SJCRH30 (cell line): ENCODE data around the gene LSM2. TPM values are rescaled to one million over a fixed set of nuclear protein-coding genes. Genes with fewer than 3 reads are reported as not detected.
"Not testable (repeated sequence)": the region's sequence is repeated elsewhere in the genome, so short reads cannot be mapped to it uniquely, and the experiment has no call there.

Source experiments
- DNase-seq, 2 experiments: peaks; one replicate each; pipeline ENCODE4 v3.0.0-alpha.2; 2015 to 2020
- H3K27ac ChIP-seq: fragments of 250-450 bp; sonication (Bioruptor Pico); 2 replicates; pipeline ENCODE4 v1.5.1; 2020; ENCODE audit warnings: mild to moderate bottlenecking, moderate library complexity
- H3K27me3 ChIP-seq: fragments of 250-450 bp; sonication (Bioruptor Pico); 2 replicates; pipeline ENCODE4 v1.5.1; 2020; ENCODE audit warnings: mild to moderate bottlenecking, moderate library complexity
- H3K36me3 ChIP-seq: fragments of 250-450 bp; sonication (Bioruptor Pico); 2 replicates; pipeline ENCODE4 v1.5.1; 2020; ENCODE audit warnings: mild to moderate bottlenecking, moderate library complexity
- H3K4me1 ChIP-seq: fragments of 250-450 bp; sonication (Bioruptor Pico); 2 replicates; pipeline ENCODE4 v1.5.1; 2020; ENCODE audit warnings: mild to moderate bottlenecking, moderate library complexity
- H3K4me3 ChIP-seq: fragments of 250-450 bp; sonication (Bioruptor Pico); 2 replicates; pipeline ENCODE4 v1.5.1; 2020; ENCODE audit warnings: mild to moderate bottlenecking, moderate library complexity
- H3K9me3 ChIP-seq: fragments of 250-450 bp; sonication (Bioruptor Pico); replicated peaks from 2 replicates; pipeline ENCODE4 v1.5.1; 2020; ENCODE audit warnings: mild to moderate bottlenecking, moderate library complexity
- total RNA-seq: library from RNA; depleted of rRNA; stranded (reverse); fragments of >200 nt; shearing (Covaris generic); gene quantifications from 2 replicates; pipeline ENCODE4 v1.2.3, GENCODE V29; 2014

LSM2 gene
- total RNA-seq, 1 experiment from 2014 or later, result 90.1 TPM

DNA sequence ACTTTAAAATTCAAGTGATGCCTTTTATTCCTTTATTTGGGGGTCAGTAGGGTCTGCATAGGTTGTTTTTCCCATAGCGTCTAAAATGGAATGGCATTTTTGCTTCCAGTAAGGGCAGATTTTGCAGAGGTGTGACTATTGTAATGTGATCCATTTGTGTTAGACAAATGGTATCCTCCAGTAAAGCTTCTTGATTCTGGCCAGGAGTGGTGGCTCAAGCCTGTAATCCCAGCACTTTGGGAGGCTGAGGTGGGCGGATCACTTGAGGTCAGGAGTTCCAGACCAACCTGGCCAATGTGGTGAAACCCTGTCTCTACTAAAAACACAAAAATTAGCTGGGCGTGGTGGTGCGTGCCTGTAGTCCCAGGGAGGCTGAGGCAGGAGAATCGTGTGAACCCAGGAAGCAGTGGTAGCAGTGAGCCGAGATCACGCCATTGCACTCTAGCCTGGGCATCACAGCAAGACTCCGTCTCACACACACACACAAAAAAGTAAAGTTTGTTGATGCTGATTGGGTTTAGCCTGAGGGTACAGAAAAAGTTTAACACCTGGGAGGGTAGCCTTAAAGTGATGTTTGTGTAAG, 11.3 kb upstream of the LSM2 start:
- DNase-seq, H3K9me3 ChIP-seq, H3K4me1 ChIP-seq, H3K27ac ChIP-seq, H3K4me3 ChIP-seq, H3K36me3 ChIP-seq, H3K27me3 ChIP-seq: not testable (repeated sequence)

DNA sequence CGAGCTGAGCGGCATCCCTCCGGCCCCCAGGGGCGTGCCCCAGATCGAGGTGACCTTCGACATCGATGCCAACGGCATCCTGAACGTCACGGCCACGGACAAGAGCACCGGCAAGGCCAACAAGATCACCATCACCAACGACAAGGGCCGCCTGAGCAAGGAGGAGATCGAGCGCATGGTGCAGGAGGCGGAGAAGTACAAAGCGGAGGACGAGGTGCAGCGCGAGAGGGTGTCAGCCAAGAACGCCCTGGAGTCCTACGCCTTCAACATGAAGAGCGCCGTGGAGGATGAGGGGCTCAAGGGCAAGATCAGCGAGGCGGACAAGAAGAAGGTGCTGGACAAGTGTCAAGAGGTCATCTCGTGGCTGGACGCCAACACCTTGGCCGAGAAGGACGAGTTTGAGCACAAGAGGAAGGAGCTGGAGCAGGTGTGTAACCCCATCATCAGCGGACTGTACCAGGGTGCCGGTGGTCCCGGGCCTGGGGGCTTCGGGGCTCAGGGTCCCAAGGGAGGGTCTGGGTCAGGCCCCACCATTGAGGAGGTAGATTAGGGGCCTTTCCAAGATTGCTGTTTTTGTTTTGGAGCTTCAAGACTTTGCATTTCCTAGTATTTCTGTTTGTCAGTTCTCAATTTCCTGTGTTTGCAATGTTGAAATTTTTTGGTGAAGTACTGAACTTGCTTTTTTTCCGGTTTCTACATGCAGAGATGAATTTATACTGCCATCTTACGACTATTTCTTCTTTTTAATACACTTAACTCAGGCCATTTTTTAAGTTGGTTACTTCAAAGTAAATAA, 10.6 kb upstream of the LSM2 start:
- not testable (repeated sequence) for H3K27ac ChIP-seq, H3K9me3 ChIP-seq, H3K4me1 ChIP-seq, DNase-seq, H3K4me3 ChIP-seq, H3K36me3 ChIP-seq, H3K27me3 ChIP-seq

- no peaks in the 10 kb centered on the region for H3K36me3 ChIP-seq
- H3K4me1 ChIP-seq, result no peaks in the 10 kb centered on the region
- no peaks in the 10 kb centered on the region for H3K9me3 ChIP-seq
- no peak within 1 kb of the TSS for H3K4me3 ChIP-seq
- DNase-seq, result no peak
- no peaks in the 10 kb centered on the region for H3K27me3 ChIP-seq
- no peak within 1 kb of the TSS for H3K27ac ChIP-seq
Measured at GRCh38 chr6:31815025-31815838, 8.5 kb upstream of the LSM2 start, which contains the start of the genes HSPA1A and HSPA1L. TSS of gene HSPA1A (plus strand) at chr6:31815543. CDS start at chr6:31815757, 214 bp downstream. TSS of gene HSPA1L (minus strand) at chr6:31815283. CDS start at chr6:31811972, 3,311 bp downstream.

- Histone ChIP-seq H3K4me1 (no peaks in the 10 kb centered on the region), H3K9me3 (no peaks in the 10 kb centered on the region), H3K27ac (no peak overlapping the region), H3K4me3 (no peak overlapping the region), H3K36me3 (no peaks in the 10 kb centered on the region), H3K27me3 (no peaks in the 10 kb centered on the region)
- no peak for DNase-seq
Measured at GRCh38 chr6:31814677-31815024, 7.9 kb upstream of the LSM2 start.

- Histone ChIP-seq H3K4me1 (no peaks in the 10 kb centered on the region), H3K4me3 (no peak overlapping the region), H3K27me3 (no peaks in the 10 kb centered on the region), H3K27ac (no peak overlapping the region), H3K9me3 (no peaks in the 10 kb centered on the region), H3K36me3 (no peaks in the 10 kb centered on the region)
- no peak for DNase-seq
Measured at GRCh38 chr6:31813465-31813849, 6.7 kb upstream of the LSM2 start.

DNA sequence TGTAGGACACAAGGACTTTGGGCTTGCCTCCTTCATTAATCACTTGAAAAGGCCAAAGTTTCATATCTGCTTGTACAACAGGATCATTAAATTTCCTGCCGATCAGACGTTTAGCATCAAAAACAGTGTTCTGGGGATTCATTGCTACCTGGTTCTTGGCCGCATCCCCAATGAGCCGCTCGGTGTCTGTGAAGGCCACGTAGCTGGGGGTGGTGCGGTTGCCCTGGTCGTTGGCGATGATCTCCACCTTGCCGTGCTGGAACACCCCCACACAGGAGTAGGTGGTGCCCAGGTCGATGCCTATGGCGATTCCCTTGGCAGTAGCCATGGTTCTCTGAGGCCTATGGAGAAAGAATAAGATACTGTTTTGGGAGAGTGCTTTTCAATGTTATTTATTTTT, 4.9 kb upstream of the LSM2 start:
- H3K4me3 ChIP-seq, result no peak overlapping the region
- no peak overlapping the region for H3K27ac ChIP-seq
- no peaks in the 10 kb centered on the region for H3K4me1 ChIP-seq
- no peak for DNase-seq
- no peaks in the 10 kb centered on the region for H3K27me3 ChIP-seq
- H3K36me3 ChIP-seq, result no peaks in the 10 kb centered on the region
- no peaks in the 10 kb centered on the region for H3K9me3 ChIP-seq

DNA sequence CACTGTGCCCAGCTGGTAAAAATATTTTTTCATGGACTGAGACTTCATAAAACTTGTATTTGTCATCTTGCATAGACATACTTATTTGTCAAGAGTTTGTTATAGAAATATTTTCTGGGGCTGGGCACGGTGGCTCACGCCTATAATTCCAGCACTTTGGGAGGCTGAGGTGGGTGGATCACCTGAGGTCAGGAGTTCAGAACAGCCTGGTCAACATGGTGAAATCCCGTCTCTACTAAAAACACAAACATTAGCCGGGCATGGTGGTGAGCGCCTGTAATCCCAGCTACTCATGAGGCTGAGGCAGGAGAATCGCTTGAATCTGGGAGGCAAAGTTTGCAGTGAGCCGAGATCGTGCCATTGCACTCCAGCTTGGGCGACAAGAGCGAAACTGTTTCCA, 1.8 kb upstream of the LSM2 start:
- not testable (repeated sequence) for H3K4me1 ChIP-seq, H3K27ac ChIP-seq, H3K4me3 ChIP-seq, H3K27me3 ChIP-seq, DNase-seq, H3K9me3 ChIP-seq, H3K36me3 ChIP-seq

- H3K9me3 ChIP-seq, result no peaks in the 10 kb centered on the region
- H3K27me3 ChIP-seq, result no peaks in the 10 kb centered on the region
- H3K27ac ChIP-seq, result peak overlapping the region; percentile 61
- H3K4me1 ChIP-seq, result no peaks in the 10 kb centered on the region
- peak overlapping the region; percentile 74 for H3K4me3 ChIP-seq
- DNase-seq, result no peak
- H3K36me3 ChIP-seq, result peaks cover 4% of the 10 kb centered on the region; the same call in 1 of the 2 replicates
Measured at GRCh38 chr6:31805939-31806469, 762 bp downstream of the LSM2 start.

DNA sequence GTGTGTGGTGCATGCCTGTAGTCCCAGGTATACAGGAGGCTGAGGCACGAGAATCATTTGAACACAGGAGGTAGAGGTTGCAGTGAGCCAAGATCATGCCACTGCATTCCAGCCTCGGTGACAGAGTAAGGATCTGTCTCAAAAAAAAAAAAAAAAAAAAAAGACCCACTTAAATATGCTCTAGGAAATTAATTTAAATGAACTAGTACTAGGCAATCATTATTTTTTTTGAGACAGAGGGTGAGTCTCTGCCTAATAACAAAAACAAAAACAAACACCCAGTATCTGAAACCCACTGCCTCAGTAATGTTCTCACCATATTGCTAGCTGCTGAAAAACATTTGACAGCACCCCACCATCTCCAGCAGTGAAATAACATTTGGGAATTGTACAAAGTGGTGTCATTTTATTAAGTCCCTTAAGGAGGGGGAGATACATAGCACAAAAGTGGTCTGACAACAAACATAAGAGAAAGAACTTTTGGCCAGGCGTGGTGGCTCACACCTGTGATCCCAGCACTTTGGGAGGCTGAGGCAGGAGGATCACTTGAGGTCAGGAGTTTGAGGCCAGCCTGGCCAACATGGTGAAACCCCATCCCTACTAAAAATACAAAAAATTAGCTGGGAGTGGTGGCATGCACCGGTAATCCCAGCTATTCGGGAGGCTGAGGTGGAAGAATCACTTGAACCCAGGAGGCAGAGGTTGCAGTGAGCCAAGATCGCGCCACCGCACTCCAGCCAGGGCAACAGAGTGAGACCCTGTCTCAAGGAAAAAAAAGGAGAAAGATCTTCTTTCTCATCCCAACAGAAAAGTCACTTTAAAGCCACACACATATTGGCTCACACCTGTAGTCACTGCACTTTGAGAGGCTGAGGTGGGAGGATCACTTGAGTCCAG, 5.5 kb downstream of the LSM2 start:
- not testable (repeated sequence) for H3K4me3 ChIP-seq, H3K27me3 ChIP-seq, H3K36me3 ChIP-seq, H3K9me3 ChIP-seq, H3K27ac ChIP-seq, H3K4me1 ChIP-seq, DNase-seq

GRCh38 chr6:31799781-31800180, 7.0 kb downstream of the LSM2 start:
- no peaks in the 10 kb centered on the region for H3K4me1 ChIP-seq
- no peak overlapping the region for H3K27ac ChIP-seq
- H3K27me3 ChIP-seq, result no peaks in the 10 kb centered on the region
- H3K4me3 ChIP-seq, result no peak overlapping the region
- DNase-seq, result no peak
- no peaks in the 10 kb centered on the region for H3K9me3 ChIP-seq
- peaks cover 4% of the 10 kb centered on the region for H3K36me3 ChIP-seq

GRCh38 chr6:31797588-31797987, 9.2 kb downstream of the LSM2 start:
- no peaks in the 10 kb centered on the region for H3K4me1 ChIP-seq
- H3K27ac ChIP-seq, result no peak overlapping the region
- H3K36me3 ChIP-seq, result peaks cover 7% of the 10 kb centered on the region
- H3K4me3 ChIP-seq, result no peak overlapping the region
- no peaks in the 10 kb centered on the region for H3K27me3 ChIP-seq
- H3K9me3 ChIP-seq, result no peaks in the 10 kb centered on the region
- no peak for DNase-seq

DNA sequence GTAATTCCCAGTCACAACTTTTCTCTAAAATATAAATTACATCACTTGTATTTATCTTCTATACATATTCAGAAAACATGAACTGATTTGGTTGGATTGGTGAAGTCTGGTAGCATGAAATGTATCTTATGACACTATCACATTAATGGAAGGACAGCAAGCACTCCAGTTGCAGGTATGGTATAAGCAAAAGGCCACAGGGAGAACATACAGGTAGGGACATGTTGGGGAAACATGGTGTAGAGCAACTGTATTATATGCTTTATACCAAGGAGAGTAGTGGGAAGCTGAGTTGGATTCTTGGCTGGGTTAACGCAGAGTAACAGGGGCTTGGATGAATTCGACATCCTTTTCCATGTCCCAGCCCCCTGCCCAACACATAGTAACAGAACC, 9.8 kb downstream of the LSM2 start:
- Histone ChIP-seq H3K27ac (no peak overlapping the region), H3K27me3 (no peaks in the 10 kb centered on the region)
- DNase-seq, result no peak

DNA sequence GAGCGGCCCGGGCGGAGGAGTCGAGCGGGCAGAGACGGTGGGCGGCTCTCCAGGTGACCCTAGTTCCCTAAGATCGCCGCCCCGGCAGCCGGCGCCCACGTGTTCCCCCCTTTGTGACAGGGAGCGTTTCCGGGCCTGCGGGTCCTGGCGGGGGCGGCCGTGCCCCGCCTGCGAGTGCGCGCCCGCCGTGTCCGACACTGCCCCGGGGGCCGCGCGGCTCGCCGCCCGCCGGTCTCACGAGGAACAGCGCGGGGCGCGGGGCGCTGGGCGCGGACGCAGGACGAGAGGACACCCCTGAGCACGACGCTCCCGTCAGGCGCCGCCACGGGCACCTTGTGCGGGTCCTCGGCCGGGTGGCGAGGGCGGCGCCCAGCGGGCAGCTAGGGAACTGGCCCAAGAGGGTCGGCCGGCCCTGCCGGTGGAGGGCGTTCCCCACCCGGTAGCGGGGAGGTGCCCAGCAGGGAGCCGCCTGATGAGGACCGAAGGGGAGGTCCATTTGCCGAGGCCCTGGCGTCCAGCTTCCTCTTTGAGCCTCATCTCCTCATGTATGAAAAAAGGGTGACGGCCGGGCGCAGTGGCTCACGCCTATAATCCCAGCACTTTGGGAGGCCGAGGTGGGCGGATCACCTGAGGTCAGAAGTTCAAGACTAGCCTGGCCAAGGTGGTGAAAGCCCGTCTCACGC, 11.0 kb downstream of the LSM2 start, which contains the start of gene VARS1:
Gene VARS1, minus strand, starts transcription at position 137 of the 683 bp plus-strand sequence. CDS start 535 bp downstream, outside the sequence.
- Histone ChIP-seq H3K4me1 (no peaks in the 10 kb centered on the region), H3K4me3 (peak within 1 kb of the TSS; percentile 88), H3K36me3 (peaks cover 20% of the 10 kb centered on the region), H3K27ac (peak within 1 kb of the TSS; percentile 84), H3K27me3 (no peaks in the 10 kb centered on the region), H3K9me3 (no peaks in the 10 kb centered on the region)
- peak; percentile 91 to 92 for DNase-seq

More for the DNA sequence above, 9.8 kb downstream of the LSM2 start:
- Histone ChIP-seq H3K9me3 (no peaks in the 10 kb centered on the region), H3K36me3 (peaks cover 13% of the 10 kb centered on the region), H3K4me3 (no peak overlapping the region), H3K4me1 (no peaks in the 10 kb centered on the region)
